ENCODE data around the gene TYW1B.
"Not testable (repeated sequence)": the region's sequence is repeated elsewhere in the genome, so short reads cannot be mapped to it uniquely, and the experiment has no call there.

DNA sequence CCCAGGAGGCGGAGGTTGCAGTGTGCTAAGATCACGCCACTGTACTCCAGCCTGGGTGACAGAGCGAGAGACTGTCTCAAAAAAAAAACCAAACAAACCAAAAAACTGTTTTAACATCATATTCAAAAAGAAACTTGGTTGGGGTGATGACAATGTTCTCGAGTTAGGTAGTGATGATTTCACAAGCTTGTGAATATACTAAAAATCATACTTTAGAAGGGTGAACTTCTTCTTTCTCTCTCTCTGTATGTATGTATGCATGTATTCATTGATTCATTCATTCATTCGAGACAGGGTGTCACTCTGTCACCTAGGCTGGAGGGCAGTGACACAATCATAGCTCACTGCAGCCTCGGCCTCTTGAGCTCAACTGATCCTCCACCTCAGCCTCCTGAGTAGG, 151.1 kb downstream of the TYW1B start:
- not testable (repeated sequence) for TF ChIP-seq ZNF274 (IDR thresholded peaks at IDR 0.05; ENCODE audit: low read depth, low read length); YY1 (IDR thresholded peaks at IDR 0.05; ENCODE audit: insufficient read depth, insufficient read length); SUZ12 (IDR thresholded peaks at IDR 0.05; ENCODE audit: extremely low read depth, insufficient read depth, insufficient read length)
